HepG2 (cell line): Measurements from ENCODE around the gene RIC3. TPM values are rescaled to one million over a fixed set of nuclear protein-coding genes. Genes with fewer than 3 reads are reported as not detected.

Source experiments
- RBM39 ChIP-seq: fragments of 200-400 bp; formaldehyde crosslinking; IDR thresholded peaks from one replicate; pipeline ENCODE4 v1.6.1; 2018; ENCODE audit warnings: antibody characterized with exemption, mild to moderate bottlenecking, low read depth, low read length; ENCODE audit not compliant: poor library complexity, severe bottlenecking
- REPIN1 ChIP-seq: sonication (generic); formaldehyde crosslinking; IDR thresholded peaks from 2 replicates; pipeline ENCODE4 v1.8.0; 2022; ENCODE audit warnings: missing genetic modification reagents, low read depth, mild to moderate bottlenecking, borderline replicate concordance
- ZNF225 ChIP-seq: sonication (generic); formaldehyde crosslinking; IDR thresholded peaks from 2 replicates; pipeline ENCODE4 v1.4.0; 2020; ENCODE audit warnings: mild to moderate bottlenecking, missing genetic modification reagents
- ZNF318 ChIP-seq: sonication (generic); formaldehyde crosslinking; IDR thresholded peaks from 2 replicates; pipeline ENCODE4 v1.4.0; 2020; ENCODE audit warnings: mild to moderate bottlenecking, missing genetic modification reagents
- ZNF746 ChIP-seq: sonication (generic); formaldehyde crosslinking; IDR thresholded peaks from 2 replicates; pipeline ENCODE4 v1.8.0; 2022; ENCODE audit warnings: mild to moderate bottlenecking, missing genetic modification reagents
- polyA plus RNA-seq, 8 experiments: library from polyadenylated mRNA; depleted of rRNA in 3 of 8; stranded (reverse) in 7 of 8; unstranded in 1 of 8; fragments of >200 nt; fragmentation: Illumina TruSeq in 4 of 8; extraction: Trizol in 4 of 8; gene quantifications; 2 replicates each; pipeline versions ENCODE4 v1.2.1 to v1.2.3, GENCODE V29; 2011 to 2016; ENCODE audit warnings: low read depth in 4 of 8, missing spikeins in 1 of 8, mixed read lengths in 1 of 8; ENCODE audit not compliant: insufficient read depth in 1 of 8
- total RNA-seq, 5 experiments: library from RNA; depleted of rRNA; stranded (reverse); fragments of >200 nt; fragmentation: Illumina TruSeq; extraction: Trizol; gene quantifications; 2 replicates each; pipeline ENCODE4 v1.2.3, GENCODE V29; 2016; ENCODE audit warnings: low read depth in 1 of 5
- TF ChIP-seq, protein P1 (sequence below): sonication (generic); formaldehyde crosslinking; IDR thresholded peaks from 2 replicates; pipeline ENCODE4 v1.8.1; 2023; ENCODE audit warnings: mild to moderate bottlenecking, missing genetic modification reagents, borderline replicate concordance

RIC3 gene
- total and polyA plus RNA-seq, 2 of the 13 experiments (the other 11 are each of a cell fraction or from before 2014, with no cell fraction given): not detected

DNA sequence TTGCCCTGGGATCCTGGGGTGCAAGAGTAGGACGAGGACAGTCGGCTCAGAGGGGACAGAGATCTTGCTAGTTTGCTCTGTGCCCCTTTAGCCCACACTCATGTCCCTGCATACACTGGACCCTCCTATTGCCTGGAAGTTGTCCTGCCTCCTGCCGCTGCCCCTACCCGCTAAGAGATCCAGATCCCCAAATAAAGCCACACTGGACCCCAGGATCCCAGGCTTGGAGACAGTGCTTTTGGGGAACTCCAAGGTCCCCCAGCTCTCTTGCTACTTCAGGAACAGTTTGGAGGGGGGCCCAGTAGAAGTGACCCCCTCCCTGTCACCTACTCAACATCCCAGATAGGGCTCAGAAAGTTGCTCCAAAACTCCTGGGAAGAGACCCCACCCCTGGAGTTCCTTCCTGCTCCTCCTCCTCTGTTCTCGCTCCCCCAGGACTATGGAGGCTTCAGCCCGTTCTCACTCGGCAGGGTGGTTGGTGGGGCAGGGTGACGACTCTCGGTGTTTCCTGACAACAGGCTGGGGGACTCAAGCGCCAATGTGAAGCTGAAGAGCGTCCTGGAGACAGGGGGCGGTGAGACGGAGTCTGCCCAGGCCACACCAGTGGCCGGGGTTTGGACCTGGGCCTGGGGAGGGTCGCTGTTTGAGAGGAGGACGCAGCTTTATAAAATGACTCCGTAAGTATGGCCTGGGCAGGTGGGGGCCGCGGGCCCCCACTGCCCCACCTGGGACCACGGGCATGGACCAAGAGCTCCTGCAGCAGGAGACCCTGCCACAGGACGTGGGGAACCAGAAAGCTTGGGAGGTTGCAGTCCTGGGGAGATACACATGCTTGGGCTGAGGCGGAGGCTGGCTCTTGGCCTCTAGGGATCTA, 107.0 kb downstream of the RIC3 start (continued):
- TF ChIP-seq ZNF318 (CRISPR knock-in tag): no peak
- no peak for TF ChIP-seq ZNF746 (CRISPR knock-in tag)
- no peak for TF ChIP-seq RBM39
- TF ChIP-seq REPIN1 (CRISPR knock-in tag): no peak
- no peak for TF ChIP-seq ZNF225 (CRISPR knock-in tag)
- TF ChIP-seq, protein P1, sequence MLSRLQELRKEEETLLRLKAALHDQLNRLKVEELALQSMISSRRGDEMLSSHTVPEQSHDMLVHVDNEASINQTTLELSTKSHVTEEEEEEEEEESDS (CRISPR knock-in tag): no peak
- TF ChIP-seq, all 625 proteins: peak for 0
